Endothelial cell of umbilical vein (primary cell): ENCODE measurements around the gene SH3BP2. TPM values are rescaled to one million over a fixed set of nuclear protein-coding genes. Genes with fewer than 3 reads are reported as not detected.

Experiments
- BruUV-seq: library from RNA; stranded (reverse); fragments of 400-500 nt; replicated peaks from 2 replicates; lab custom pipeline; 2021; lab: Mats Ljungman, UMichigan
- CTCF ChIA-PET: fragments of 300-600, 350-600 bp; sonication (Branson Sonifier 250); formaldehyde crosslinking; loops from one replicate; lab custom pipeline; 2021; ENCODE audit warnings: antibody characterized with exemption, inconsistent platforms; lab: Charles Lee
- POLR2A ChIA-PET: fragments of 300-600, 350-600 bp; sonication (Branson Sonifier 250); formaldehyde crosslinking; loops from one replicate; lab custom pipeline; 2021; ENCODE audit warnings: antibody characterized with exemption, inconsistent platforms; lab: Charles Lee
- DNase-seq: peaks from one replicate; pipeline ENCODE4 v3.0.0-alpha.2; 2011; ENCODE audit warnings: low read depth, low spot score
- FAIRE-seq: peaks from 2 replicates; lab custom pipeline; 2011; peaks lifted over from hg19 to GRCh38; lab: Jason Lieb, UNC
- H2AFZ ChIP-seq: 2 replicates; pipeline ENCODE4 v1.6.0; 2012; ENCODE audit warnings: low read depth, low read length, control low read depth, inconsistent platforms
- H3K27ac ChIP-seq: 2 replicates; pipeline ENCODE4 v1.5.1; 2011; ENCODE audit warnings: low read depth, mild to moderate bottlenecking, control low read depth, low read length, moderate library complexity; ENCODE audit not compliant: insufficient read depth
- H3K27me3 ChIP-seq, 2 experiments: 2 replicates each; pipeline versions ENCODE4 v1.6.0 to v1.6.1; 2011; ENCODE audit warnings: low read length in 2 of 2, mixed read lengths in 1 of 2; ENCODE audit not compliant: control insufficient read depth in 2 of 2, insufficient read depth in 2 of 2
- H3K36me3 ChIP-seq, 2 experiments: 2 replicates in 1 of 2; 3 replicates in 1 of 2; pipeline ENCODE4 v1.5.1; 2011; ENCODE audit warnings: low read length in 2 of 2, mild to moderate bottlenecking in 1 of 2, moderate library complexity in 1 of 2; ENCODE audit not compliant: control insufficient read depth in 2 of 2, insufficient read depth in 2 of 2; ENCODE audit errors: extremely low read depth in 1 of 2
- H3K4me1 ChIP-seq: 3 replicates; pipeline ENCODE4 v1.5.1; 2011; ENCODE audit warnings: mild to moderate bottlenecking, low read length; ENCODE audit not compliant: control insufficient read depth, insufficient read depth; ENCODE audit errors: extremely low read depth
- H3K4me2 ChIP-seq: 2 replicates; pipeline ENCODE4 v1.6.1; 2011; ENCODE audit warnings: low read length, control low read depth, mixed read lengths; ENCODE audit not compliant: insufficient read depth
- H3K4me3 ChIP-seq, 3 experiments: fragments of 200-600 bp in 1 of 3; sonication (generic), shearing (Covaris generic) in 1 of 3; replicated peaks in 1 of 3; 2 replicates each; pipeline ENCODE4 v1.5.1; 2011 to 2016; ENCODE audit warnings: control low read depth in 3 of 3, low read length in 3 of 3, mild to moderate bottlenecking in 2 of 3, inconsistent platforms in 1 of 3, low read depth in 1 of 3, moderate library complexity in 1 of 3; ENCODE audit not compliant: insufficient read depth in 1 of 3
- H3K79me2 ChIP-seq: 2 replicates; pipeline ENCODE4 v1.6.0; 2012; ENCODE audit warnings: low read length, inconsistent platforms; ENCODE audit not compliant: control insufficient read depth, insufficient read depth
- H3K9ac ChIP-seq: replicated peaks from 2 replicates; pipeline ENCODE3; 2011; ENCODE audit warnings: low read length, control low read depth; ENCODE audit not compliant: insufficient read depth; ENCODE audit errors: extremely low read depth
- H3K9me1 ChIP-seq: replicated peaks from 3 replicates; pipeline ENCODE4 v1.6.0; 2011; ENCODE audit warnings: mild to moderate bottlenecking, low read length; ENCODE audit not compliant: control insufficient read depth, insufficient read depth; ENCODE audit errors: extremely low read depth
- H3K9me3 ChIP-seq: replicated peaks from 2 replicates; pipeline ENCODE4 v1.5.1; 2012; ENCODE audit warnings: low read length, inconsistent platforms; ENCODE audit not compliant: control insufficient read depth, insufficient read depth
- H4K20me1 ChIP-seq: replicated peaks from 2 replicates; pipeline ENCODE3; 2011; ENCODE audit warnings: mild to moderate bottlenecking, low read length; ENCODE audit not compliant: control insufficient read depth, insufficient read depth; ENCODE audit errors: extremely low read depth
- EZH2 ChIP-seq: IDR thresholded peaks from 2 replicates; pipeline ENCODE4 v1.6.1; 2012; ENCODE audit warnings: borderline replicate concordance, low read depth, mild to moderate bottlenecking, moderate library complexity, low read length, inconsistent platforms; ENCODE audit not compliant: severe bottlenecking
- GATA2 ChIP-seq: IDR thresholded peaks from 2 replicates; pipeline ENCODE4 v1.7.0; 2011; ENCODE audit warnings: low read depth, mild to moderate bottlenecking, moderate library complexity, mixed read lengths, low read length; ENCODE audit not compliant: insufficient read length, insufficient read depth
- JUN ChIP-seq: IDR thresholded peaks from 2 replicates; pipeline ENCODE4 v1.6.1; 2011; ENCODE audit warnings: borderline replicate concordance, low read depth; ENCODE audit not compliant: insufficient read length, insufficient read depth
- MYC ChIP-seq: IDR thresholded peaks from one replicate; pipeline ENCODE4 v1.6.1; 2011; ENCODE audit warnings: mild to moderate bottlenecking, low read depth, low read length
- POLR2A ChIP-seq: IDR thresholded peaks from 2 replicates; pipeline ENCODE4 v1.6.1; 2012; ENCODE audit warnings: low read depth, mild to moderate bottlenecking, control low read depth, low read length
- POLR2AphosphoS5 ChIP-seq: IDR thresholded peaks from 2 replicates; pipeline ENCODE4 v1.6.1; 2012; ENCODE audit warnings: low read depth, mild to moderate bottlenecking, control low read depth, low read length, moderate library complexity; ENCODE audit not compliant: insufficient read depth
- dilution Hi-C: fragments of 300-500 bp; cut with MboI; formaldehyde crosslinking; loops from one replicate; pipeline ENCODE4 v1.15.0; 2019; ENCODE audit warnings: low sequenced_read_pairs; ENCODE audit not compliant: extremely low pct_ligation_motif_present
- intact Hi-C: fragments of 100-400 bp; cut with micrococcal nuclease; formaldehyde crosslinking; loops from one replicate; pipeline ENCODE4 v1.10.0; 2022
- polyA plus RNA-seq, 4 experiments: library from polyadenylated mRNA; depleted of rRNA in 3 of 4; stranded (reverse) in 3 of 4; unstranded in 1 of 4; fragments of >200 nt; gene quantifications; 2 replicates each; pipeline versions ENCODE4 v1.2.1 to v1.2.3, GENCODE V29; 2011 to 2012; ENCODE audit warnings: missing spikeins in 1 of 4
- total RNA-seq: library from RNA; stranded (reverse); gene quantifications from 2 replicates; pipeline ENCODE4 v1.2.3, GENCODE V29; 2021
- TF ChIP-seq, protein P1 (sequence below): IDR thresholded peaks from 2 replicates; pipeline ENCODE4 v1.6.1; 2011; ENCODE audit not compliant: insufficient read depth, insufficient read length
- TF ChIP-seq, protein P2 (sequence below), 2 donors: IDR thresholded peaks; 1 replicate in 1 of 2; 2 replicates in 1 of 2; pipeline ENCODE4 v1.5.1; 2011; ENCODE audit warnings: low read length in 2 of 2, mild to moderate bottlenecking in 2 of 2, moderate library complexity in 2 of 2, control low read depth in 1 of 2, inconsistent platforms in 1 of 2, low read depth in 1 of 2; ENCODE audit not compliant: insufficient read depth in 1 of 2; ENCODE audit errors: extremely low read depth in 1 of 2

The SH3BP2 gene
- total and polyA plus RNA-seq, 2 donors (not counting 3 experiments of a cell fraction or from before 2014, with no cell fraction given) = 69.2 to 73.9 TPM

DNA sequence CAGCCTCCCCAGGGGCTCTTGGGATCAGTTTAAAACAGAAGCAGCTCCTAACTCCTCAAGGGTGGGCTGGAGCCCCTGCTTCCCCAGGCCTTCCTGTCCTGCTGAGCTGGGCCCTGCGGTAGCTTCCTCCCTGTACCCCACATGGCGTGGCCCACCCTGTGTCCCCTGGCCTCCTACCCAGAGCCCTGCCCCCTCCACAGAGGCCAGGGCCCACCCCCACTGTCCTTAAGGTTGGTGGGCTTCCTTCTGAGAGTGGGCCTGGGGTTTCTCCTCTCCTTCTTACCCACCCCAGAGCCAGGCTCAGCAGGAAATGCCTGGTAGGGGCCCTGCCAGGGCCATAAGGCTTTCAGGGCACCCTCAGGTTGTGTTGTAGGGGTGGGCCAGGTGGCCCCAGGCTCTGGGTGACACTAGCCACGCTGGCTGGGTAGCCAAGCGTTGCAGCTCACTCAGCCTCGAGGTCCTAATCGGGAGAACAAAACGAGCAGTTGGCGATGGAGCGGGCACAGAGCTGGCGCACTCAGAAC is 11.6 kb downstream of the SH3BP2 start:
- TF ChIP-seq, protein P1, sequence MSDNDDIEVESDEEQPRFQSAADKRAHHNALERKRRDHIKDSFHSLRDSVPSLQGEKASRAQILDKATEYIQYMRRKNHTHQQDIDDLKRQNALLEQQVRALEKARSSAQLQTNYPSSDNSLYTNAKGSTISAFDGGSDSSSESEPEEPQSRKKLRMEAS = no peak
- TF ChIP-seq MYC (no peak), EZH2 (no peak), POLR2AphosphoS5 (no peak)
- Histone ChIP-seq H4K20me1 (no peaks in the 10 kb centered on the region), H3K9me3 (no peaks in the 10 kb centered on the region), H2AFZ (no peak overlapping the region), H3K79me2 (peaks cover 28% of the 10 kb centered on the region), H3K36me3 (no peaks in the 10 kb centered on the region), H3K9me1 (no peaks in the 10 kb centered on the region), H3K4me1 (peaks cover 38% of the 10 kb centered on the region), H3K4me2 (no peak overlapping the region), H3K27ac (no peak overlapping the region), H3K4me3 (no peak overlapping the region), H3K27me3 (no peaks in the 10 kb centered on the region), H3K9ac (no peak overlapping the region)
- intact Hi-C loops = no loop called here
- ChIA-PET CTCF (interaction anchor here (1.2 kb wide), 1 partner anchor 41 kb away, joined by 4 read pairs; no protein-coding TSS in a partner anchor), POLR2A (no interaction called here)
- BruUV-seq = no TSS peak
- FAIRE-seq (no peak), DNase-seq (no peak)
- dilution Hi-C loops = no loop called here

DNA sequence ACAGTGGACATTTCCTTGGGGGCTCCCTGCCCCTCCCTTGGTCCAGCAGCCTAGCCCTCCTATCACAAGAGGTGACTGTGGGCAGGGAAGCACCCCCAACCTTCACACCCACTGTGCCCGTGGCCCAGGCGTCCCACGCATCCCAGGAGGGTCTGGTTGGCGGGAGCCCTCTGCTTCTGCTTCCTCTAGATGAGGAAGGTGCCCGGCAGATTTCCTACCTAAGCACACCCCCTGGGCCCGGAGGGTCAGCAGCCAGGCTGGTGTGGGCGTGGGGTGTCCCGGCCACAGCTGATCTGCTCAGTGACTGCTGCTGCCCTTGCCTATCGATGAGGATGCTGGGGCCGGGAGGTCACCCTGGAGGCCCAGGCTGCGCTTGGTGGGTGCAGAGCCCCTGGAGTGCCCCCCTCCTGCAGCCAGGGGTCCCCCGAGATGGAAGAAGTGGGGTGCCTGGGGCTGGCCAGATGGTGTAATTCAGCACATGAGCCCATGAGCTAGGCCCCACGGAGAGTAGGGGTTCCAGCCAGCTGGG is 12.2 kb downstream of the SH3BP2 start:
- no peak overlapping the region for H3K9ac ChIP-seq
- H3K4me1 ChIP-seq = peaks cover 36% of the 10 kb centered on the region
- H3K36me3 ChIP-seq = no peaks in the 10 kb centered on the region
- ChIA-PET POLR2A (no interaction called here), CTCF (no interaction called here)
- H3K79me2 ChIP-seq = peaks cover 23% of the 10 kb centered on the region
- H3K9me1 ChIP-seq = no peaks in the 10 kb centered on the region
- no peak overlapping the region for H3K4me3 ChIP-seq
- no peaks in the 10 kb centered on the region for H4K20me1 ChIP-seq
- intact Hi-C loops (no loop called here), dilution Hi-C loops (no loop called here)
- no peak overlapping the region for H3K27ac ChIP-seq
- H2AFZ ChIP-seq = no peak overlapping the region
- DNase-seq = no peak
- no peaks in the 10 kb centered on the region for H3K9me3 ChIP-seq
- BruUV-seq = no TSS peak
- no peak overlapping the region for H3K4me2 ChIP-seq
- TF ChIP-seq, protein P1 = no peak
- TF ChIP-seq MYC (no peak), EZH2 (no peak), GATA2 (no peak), JUN (no peak), POLR2A (no peak)
- TF ChIP-seq, protein P2, sequence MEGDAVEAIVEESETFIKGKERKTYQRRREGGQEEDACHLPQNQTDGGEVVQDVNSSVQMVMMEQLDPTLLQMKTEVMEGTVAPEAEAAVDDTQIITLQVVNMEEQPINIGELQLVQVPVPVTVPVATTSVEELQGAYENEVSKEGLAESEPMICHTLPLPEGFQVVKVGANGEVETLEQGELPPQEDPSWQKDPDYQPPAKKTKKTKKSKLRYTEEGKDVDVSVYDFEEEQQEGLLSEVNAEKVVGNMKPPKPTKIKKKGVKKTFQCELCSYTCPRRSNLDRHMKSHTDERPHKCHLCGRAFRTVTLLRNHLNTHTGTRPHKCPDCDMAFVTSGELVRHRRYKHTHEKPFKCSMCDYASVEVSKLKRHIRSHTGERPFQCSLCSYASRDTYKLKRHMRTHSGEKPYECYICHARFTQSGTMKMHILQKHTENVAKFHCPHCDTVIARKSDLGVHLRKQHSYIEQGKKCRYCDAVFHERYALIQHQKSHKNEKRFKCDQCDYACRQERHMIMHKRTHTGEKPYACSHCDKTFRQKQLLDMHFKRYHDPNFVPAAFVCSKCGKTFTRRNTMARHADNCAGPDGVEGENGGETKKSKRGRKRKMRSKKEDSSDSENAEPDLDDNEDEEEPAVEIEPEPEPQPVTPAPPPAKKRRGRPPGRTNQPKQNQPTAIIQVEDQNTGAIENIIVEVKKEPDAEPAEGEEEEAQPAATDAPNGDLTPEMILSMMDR (IDR thresholded peaks at IDR 0.05; ENCODE audit: extremely low read depth in 1 of 2, insufficient read depth in 1 of 2, low read depth in 1 of 2, low read length in 2 of 2) = no peak
- no peaks in the 10 kb centered on the region for H3K27me3 ChIP-seq
- no peak for FAIRE-seq
